Nephron (organoid): Measurements from ENCODE around the gene REV1.
"Not testable (repeated sequence)": the region's sequence is repeated elsewhere in the genome, so short reads cannot be mapped to it uniquely, and the experiment has no call there.

ENCODE experiments used
- H3K27ac Mint-ChIP-seq, 3 experiments: 2 replicates each; pipeline ENCODE4 v1.8.0; 2020; ENCODE audit warnings: mixed read lengths in 3 of 3, mild to moderate bottlenecking in 2 of 3, moderate library complexity in 1 of 3
- H3K27me3 Mint-ChIP-seq: 2 replicates; pipeline ENCODE4 v1.8.0; 2021; ENCODE audit warnings: low read depth, mild to moderate bottlenecking, moderate library complexity, mixed read lengths
- H3K36me3 Mint-ChIP-seq: 2 replicates; pipeline ENCODE4 v1.8.0; 2020; ENCODE audit warnings: low read depth, mixed read lengths
- H3K4me1 Mint-ChIP-seq: 2 replicates; pipeline ENCODE4 v1.8.0; 2020; ENCODE audit warnings: mixed read lengths
- H3K4me3 Mint-ChIP-seq, 3 experiments: 2 replicates each; pipeline ENCODE4 v1.8.0; 2020; ENCODE audit warnings: mild to moderate bottlenecking in 3 of 3, mixed read lengths in 3 of 3, moderate library complexity in 2 of 3
- H3K9me3 Mint-ChIP-seq: 2 replicates; pipeline ENCODE4 v1.8.0; 2020; ENCODE audit warnings: mixed read lengths
- CTCF ChIP-seq, 3 experiments: fragments of 200-600 bp; sonication (generic); IDR thresholded peaks; one replicate each; pipeline ENCODE4 v1.5.0; 2021; ENCODE audit warnings: antibody characterized with exemption in 3 of 3; ENCODE audit not compliant: unreplicated experiment in 3 of 3

REV1 gene

GRCh38 chr2:99373144-99373543 lies 116.7 kb downstream of the REV1 start:
- Mint-ChIP-seq H3K27ac (no peak overlapping the region), H3K36me3 (peaks cover 84% of the 10 kb centered on the region), H3K9me3 (peaks cover 13% of the 10 kb centered on the region), H3K4me1 (no peaks in the 10 kb centered on the region), H3K27me3 (no peaks in the 10 kb centered on the region), H3K4me3 (no peak overlapping the region)
- no peak for TF ChIP-seq CTCF (IDR thresholded peaks at IDR 0.05; ENCODE audit: unreplicated experiment in 3 of 3)

GRCh38 chr2:99368854-99369253 lies 121.0 kb downstream of the REV1 start:
- not testable (repeated sequence) for H3K4me3 Mint-ChIP-seq, H3K27ac Mint-ChIP-seq, H3K9me3 Mint-ChIP-seq, H3K4me1 Mint-ChIP-seq, H3K27me3 Mint-ChIP-seq
- peaks cover 69% of the 10 kb centered on the region for H3K36me3 Mint-ChIP-seq

- Mint-ChIP-seq H3K36me3 (peaks cover 57% of the 10 kb centered on the region), H3K27me3 (no peaks in the 10 kb centered on the region), H3K4me1 (no peaks in the 10 kb centered on the region), H3K4me3 (no peak overlapping the region), H3K9me3 (no peaks in the 10 kb centered on the region), H3K27ac (no peak overlapping the region)
- no peak for TF ChIP-seq CTCF (IDR thresholded peaks at IDR 0.05; ENCODE audit: unreplicated experiment in 3 of 3)
These were observed 124.2 kb downstream of the REV1 start for GRCh38 chr2:99365661-99366060.

- no peak for TF ChIP-seq CTCF (IDR thresholded peaks at IDR 0.05; ENCODE audit: unreplicated experiment in 3 of 3)
- H3K4me1 Mint-ChIP-seq: no peaks in the 10 kb centered on the region
- no peak overlapping the region for H3K4me3 Mint-ChIP-seq
- no peaks in the 10 kb centered on the region for H3K27me3 Mint-ChIP-seq
- H3K9me3 Mint-ChIP-seq: no peaks in the 10 kb centered on the region
- H3K27ac Mint-ChIP-seq: no peak overlapping the region
- H3K36me3 Mint-ChIP-seq: peaks cover 15% of the 10 kb centered on the region
These were observed 133.0 kb downstream of the REV1 start for GRCh38 chr2:99356853-99357252.

- H3K27me3 Mint-ChIP-seq, H3K36me3 Mint-ChIP-seq, H3K4me1 Mint-ChIP-seq, H3K27ac Mint-ChIP-seq, H3K9me3 Mint-ChIP-seq, H3K4me3 Mint-ChIP-seq: not testable (repeated sequence)
These were observed 135.0 kb downstream of the REV1 start for GRCh38 chr2:99354825-99355224.

GRCh38 chr2:99354070-99354469 lies 135.7 kb downstream of the REV1 start:
- no peak for TF ChIP-seq CTCF (IDR thresholded peaks at IDR 0.05; ENCODE audit: unreplicated experiment in 3 of 3)
- no peaks in the 10 kb centered on the region for H3K27me3 Mint-ChIP-seq
- H3K4me1 Mint-ChIP-seq: no peaks in the 10 kb centered on the region
- H3K36me3 Mint-ChIP-seq: no peaks in the 10 kb centered on the region
- H3K4me3 Mint-ChIP-seq: no peak overlapping the region
- no peaks in the 10 kb centered on the region for H3K9me3 Mint-ChIP-seq
- no peak overlapping the region for H3K27ac Mint-ChIP-seq
